HG02852 (cell line): ENCODE measurements around the gene IFNA16.
A peak's percentile ranks its signal among the peaks of the same experiment; 100 is the strongest.
"Not testable (repeated sequence)": the region's sequence is repeated elsewhere in the genome, so short reads cannot be mapped to it uniquely, and the experiment has no call there.

ENCODE experiments used
- ATAC-seq: cut with Tn5 transposase; IDR thresholded peaks from one replicate; pipeline ENCODE4 v1.9.1; 2021; ENCODE audit warnings: mild to moderate bottlenecking, moderate library complexity; ENCODE audit not compliant: unreplicated experiment

Gene IFNA16

DNA sequence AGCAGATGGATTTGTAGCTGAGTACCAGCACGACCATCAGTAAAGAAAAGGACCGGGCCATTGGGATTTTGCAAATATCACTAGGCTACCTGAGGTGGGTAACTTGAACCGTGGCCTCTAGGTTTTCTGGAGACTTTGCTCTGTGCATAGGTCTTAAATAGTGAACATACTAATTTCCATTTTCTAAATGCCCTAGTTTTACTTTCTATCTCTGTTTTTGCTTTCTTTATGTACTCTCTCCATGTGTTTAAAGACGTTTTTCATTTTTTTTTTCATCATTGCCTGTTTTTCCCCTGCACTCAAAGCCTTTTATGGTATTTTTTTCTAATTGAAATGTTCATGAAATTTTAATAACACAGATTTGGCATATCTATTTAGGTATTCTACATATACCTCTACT is 15.0 kb downstream of the IFNA16 start, which contains the start of gene IFNA7:
Gene IFNA7, minus strand, starts transcription at position 101 of the 400 bp plus-strand sequence. Its CDS starts 40 bp downstream, at position 61.
- not testable (repeated sequence) for ATAC-seq

DNA sequence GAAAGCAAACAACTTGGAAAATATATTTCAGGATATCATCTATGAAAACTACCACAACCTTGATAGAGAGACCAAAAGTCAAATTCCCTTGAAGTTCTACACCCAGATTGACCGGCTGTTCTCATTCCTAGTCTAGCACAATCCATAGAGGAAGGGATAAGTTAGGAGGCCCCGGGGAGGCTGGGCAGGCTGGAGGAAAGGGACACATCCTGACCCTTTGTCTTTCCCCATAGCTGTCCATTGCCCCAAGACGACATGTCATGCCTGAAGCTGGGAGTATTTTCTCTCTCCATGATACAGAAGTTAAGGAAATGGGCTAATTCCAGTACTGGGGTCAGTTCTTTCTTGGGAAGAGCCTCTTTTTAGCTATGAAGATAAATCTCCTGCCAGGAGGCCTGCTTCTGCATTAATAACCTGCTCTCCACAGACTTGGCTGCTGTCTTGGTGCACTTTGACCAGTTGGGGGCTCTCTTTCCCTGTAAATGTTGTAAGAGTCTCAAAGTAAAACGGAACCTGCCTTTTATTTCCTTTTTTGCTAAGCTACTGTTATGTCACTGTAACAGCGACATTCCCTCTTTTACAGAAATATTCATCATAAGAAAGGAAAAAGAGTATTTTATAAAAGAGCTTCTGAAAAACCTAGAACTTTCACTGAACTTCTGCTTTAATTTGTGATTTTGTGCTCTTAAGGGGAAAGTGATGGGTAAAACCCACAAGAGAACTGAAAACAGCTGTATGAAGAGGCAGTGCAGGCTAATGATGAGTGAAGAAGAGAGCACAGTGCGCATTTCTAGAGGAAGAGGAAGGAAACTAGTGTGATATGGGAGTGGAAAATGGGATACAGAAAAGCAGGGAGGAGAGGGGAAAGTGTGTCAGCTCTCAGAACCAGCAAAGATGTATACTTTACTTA is 22.0 kb downstream of the IFNA16 start:
- ATAC-seq, result peak; percentile 91

DNA sequence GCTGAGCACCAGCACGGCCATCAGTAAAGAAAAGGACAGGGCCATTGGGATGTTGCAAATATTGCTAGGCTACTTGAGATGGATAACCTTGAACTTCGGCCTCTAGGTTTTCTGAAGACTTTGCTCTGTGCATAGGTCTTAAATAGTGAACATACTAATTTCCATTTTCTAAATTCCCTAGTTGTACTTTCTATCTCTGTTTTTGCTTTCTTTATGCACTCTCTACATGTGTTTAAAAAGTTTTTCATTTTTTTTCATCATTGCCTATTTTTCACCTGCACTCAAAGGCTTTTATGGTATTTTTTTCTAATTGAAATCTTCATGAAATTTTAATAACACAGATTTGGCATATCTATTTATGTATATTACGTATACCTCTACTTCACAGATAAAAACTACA is 29.6 kb downstream of the IFNA16 start, which contains the start of gene IFNA4:
Gene IFNA4, minus strand, starts transcription at position 101 of the 400 bp plus-strand sequence. Its CDS starts 56 bp downstream, at position 45.
- not testable (repeated sequence) for ATAC-seq

DNA sequence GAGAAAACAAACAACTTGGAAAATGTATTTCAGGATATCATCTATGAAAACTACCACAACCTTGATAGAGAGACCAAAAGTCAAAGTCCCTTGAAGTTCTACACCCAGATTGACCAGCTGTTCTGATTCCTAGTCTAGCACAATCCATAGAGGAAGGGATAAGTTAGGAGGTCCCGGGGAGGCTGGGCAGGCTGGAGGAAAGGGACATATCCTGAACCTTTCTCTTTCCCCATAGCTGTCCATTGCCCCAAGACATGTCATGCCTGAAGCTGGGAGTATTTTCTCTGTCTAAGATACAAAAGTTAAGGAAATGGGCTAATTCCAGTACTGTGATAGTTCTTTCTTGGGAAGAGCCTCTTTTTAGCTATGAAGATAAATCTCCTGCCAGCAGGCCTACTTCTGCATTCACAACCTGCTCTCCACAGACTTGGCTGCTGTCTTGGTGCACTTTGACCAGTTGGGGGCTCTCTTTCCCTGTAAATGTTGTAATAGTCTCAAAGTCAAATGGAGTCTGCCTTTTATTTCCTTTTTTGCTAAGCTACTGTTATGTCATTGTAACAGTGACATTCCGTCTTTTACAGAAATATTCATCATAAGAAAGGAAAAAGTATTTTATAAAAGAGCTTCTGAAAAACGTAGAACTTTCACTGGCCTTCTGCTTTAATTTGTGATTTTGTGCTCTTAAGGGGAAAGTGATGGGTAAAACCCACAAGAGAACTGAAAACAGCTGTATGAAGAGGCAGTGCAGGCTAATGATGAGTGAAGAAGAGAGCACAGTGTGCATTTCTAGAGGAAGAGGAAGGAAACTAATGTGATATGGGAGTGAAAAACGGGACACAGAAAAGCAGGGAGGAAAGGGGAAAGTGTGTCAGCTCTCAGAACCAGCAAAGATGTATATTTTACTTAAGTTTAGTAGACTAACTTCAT is 34.0 kb downstream of the IFNA16 start:
- ATAC-seq, result peak; percentile 96

DNA sequence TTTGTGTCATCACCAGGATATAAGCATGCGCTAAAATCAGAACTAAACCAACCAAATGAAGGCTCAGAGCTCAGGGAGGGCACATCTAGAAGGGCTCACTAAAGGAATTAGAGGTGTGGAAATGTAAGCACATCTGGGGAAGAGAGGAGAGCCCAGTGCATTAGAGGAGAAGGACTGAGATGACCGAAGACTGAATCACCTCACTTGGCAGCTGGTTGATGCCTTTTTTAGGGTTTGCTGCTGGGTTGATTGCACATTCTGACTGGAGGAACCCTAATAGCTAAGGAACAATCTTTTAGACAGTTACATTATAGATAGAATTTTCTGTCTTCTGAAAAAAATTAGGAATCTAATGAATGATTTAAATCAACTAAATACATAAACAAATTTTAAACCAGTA is 42.4 kb downstream of the IFNA16 start:
- ATAC-seq, result no peak

DNA sequence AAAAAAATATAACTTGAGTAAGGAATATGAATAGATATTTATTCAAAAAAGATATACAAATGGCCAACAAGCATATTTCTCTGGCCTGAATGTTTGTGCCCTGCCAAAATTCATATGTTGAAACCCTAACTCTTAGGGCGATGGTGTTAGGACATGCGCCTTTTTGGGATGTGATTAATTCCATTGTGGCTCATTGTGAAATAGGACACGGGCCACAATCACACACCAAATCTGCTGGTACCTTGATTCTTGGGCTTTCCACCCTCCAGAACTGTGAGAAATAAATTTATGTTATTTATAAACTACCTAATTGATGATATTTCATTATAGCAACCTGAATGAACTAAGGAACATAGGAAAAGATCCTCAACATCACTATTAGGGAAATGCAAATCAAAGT is 45.0 kb downstream of the IFNA16 start:
- ATAC-seq, result no peak

DNA sequence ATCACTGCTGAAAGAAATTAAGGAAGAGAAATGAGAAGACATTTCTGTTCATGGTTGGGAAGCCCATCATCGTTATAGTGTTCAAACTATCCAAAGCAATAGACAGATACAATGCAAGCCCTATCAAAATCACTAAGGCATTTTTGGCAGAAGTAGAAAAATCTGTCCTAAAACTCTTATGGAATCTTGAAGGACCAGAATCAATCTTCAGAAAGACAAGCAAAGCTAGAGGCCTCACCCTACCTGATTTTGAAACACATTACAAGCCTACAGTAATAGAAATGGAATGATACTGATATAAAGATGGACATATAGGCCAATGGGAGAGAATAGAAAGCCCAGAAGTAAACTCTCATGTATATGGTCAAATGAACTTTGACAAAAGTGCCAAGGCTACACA is 45.8 kb downstream of the IFNA16 start:
- no peak for ATAC-seq

DNA sequence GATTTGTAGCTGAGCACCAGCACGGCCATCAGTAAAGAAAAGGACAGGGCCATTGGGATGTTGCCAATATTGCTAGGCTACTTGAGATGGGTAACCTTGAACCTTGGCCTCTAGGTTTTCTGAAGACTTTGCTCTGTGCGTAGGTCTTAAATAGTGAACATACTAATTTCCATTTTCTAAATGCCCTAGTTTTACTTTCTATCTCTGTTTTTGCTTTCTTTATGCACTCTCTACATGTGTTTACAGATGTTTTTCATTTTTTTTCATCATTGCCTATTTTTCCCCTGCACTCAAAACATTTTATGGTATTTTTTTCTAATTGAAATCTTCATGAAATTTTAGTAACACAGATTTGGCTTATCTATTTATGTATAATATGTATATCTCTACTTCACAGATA is 50.6 kb downstream of the IFNA16 start, which contains the start of gene IFNA21:
Gene IFNA21, minus strand, starts transcription at position 101 of the 400 bp plus-strand sequence. Its CDS starts 48 bp downstream, at position 53.
- not testable (repeated sequence) for ATAC-seq
